C4-2B (cell line): ENCODE results near the gene DGKH.

Source experiments
- H3K27ac ChIP-seq: fragments of 450-650 bp; 2 replicates; pipeline ENCODE4 v1.5.1; 2017
- ZFX ChIP-seq: fragments of 450-650 bp; IDR thresholded peaks from 2 replicates; pipeline ENCODE4 v1.6.1; 2017
- TF ChIP-seq, protein P1 (sequence below): fragments of 450-650 bp; conservative IDR thresholded peaks from 2 replicates; pipeline ENCODE4 v1.5.1; 2017; ENCODE audit warnings: mild to moderate bottlenecking

DGKH gene

DNA sequence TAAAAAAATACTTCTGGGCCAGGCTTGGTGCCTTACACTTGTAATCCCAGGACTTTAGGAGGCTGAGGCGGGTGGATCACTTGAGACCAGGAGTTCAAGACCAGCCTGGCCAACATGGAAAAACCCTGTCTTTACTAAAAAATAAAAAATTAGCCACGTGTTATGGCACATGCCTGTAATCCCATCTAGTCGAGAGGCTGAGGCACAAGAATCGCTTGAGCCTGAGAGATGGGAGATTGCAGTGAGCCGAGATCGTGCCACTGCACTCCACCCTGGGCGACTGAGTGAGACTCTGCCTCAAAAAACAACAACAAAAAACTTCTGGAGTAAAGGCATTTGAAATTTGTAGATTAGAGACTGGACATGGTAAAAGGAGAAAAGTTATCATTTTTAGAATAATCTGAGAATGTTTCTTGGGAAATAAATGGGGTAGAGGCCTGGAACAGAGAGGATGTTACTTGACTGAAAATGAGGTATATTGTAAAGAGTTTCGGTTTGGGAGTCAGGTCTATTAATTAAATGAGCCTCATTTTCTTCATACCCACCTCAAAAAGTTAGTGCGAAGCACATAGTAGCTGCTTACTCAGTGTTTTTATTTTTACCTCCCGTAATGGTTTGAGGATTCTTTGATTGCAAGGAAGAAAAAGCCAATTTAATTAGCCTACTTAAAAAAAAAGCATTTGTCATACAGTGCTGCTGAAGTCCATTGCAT is 226.1 kb downstream of the DGKH start:
- no peak overlapping the region for H3K27ac ChIP-seq
- TF ChIP-seq, protein P1, sequence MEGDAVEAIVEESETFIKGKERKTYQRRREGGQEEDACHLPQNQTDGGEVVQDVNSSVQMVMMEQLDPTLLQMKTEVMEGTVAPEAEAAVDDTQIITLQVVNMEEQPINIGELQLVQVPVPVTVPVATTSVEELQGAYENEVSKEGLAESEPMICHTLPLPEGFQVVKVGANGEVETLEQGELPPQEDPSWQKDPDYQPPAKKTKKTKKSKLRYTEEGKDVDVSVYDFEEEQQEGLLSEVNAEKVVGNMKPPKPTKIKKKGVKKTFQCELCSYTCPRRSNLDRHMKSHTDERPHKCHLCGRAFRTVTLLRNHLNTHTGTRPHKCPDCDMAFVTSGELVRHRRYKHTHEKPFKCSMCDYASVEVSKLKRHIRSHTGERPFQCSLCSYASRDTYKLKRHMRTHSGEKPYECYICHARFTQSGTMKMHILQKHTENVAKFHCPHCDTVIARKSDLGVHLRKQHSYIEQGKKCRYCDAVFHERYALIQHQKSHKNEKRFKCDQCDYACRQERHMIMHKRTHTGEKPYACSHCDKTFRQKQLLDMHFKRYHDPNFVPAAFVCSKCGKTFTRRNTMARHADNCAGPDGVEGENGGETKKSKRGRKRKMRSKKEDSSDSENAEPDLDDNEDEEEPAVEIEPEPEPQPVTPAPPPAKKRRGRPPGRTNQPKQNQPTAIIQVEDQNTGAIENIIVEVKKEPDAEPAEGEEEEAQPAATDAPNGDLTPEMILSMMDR = no peak
- TF ChIP-seq ZFX = no peak

DNA sequence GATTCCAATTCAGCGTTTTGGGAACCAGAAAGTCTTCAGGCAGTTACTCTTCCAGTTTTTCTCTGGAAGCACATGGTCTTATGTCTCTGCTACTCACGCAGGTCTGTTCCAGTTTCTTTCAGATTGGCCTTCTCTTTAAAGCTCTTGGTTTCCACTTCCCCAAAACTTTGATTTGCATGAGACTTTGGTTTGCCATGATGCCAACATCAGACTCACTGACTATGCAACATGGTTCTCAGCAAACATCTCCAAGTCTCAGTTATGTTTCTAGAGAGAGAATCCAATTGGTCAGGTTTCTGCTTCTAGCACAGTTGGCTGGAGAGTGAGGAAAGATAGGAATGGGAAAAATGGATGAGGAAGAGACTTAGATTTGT is 226.6 kb downstream of the DGKH start:
- TF ChIP-seq, protein P1 = no peak
- no peak for TF ChIP-seq ZFX
- no peak overlapping the region for H3K27ac ChIP-seq

DNA sequence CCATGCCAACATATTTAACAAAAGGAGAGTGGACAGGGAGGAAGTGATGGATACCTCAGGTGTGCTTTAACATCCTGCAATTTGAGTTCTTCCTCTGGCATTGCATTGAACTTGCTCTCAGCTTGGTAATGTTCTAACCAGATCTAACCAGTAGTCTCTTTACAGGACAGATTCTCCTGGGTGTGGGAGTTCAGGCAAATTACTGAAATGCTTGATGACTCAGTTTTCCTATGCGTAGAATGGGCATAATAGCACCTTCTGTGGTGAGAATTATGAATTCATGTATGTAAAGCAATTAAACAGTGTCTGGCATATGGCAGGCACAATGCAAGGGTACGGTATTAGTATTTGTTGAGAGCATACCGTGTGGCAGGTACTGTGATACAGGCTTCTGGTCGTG is 227.1 kb downstream of the DGKH start:
- H3K27ac ChIP-seq = no peak overlapping the region
- TF ChIP-seq ZFX = no peak
- TF ChIP-seq, protein P1 = no peak

DNA sequence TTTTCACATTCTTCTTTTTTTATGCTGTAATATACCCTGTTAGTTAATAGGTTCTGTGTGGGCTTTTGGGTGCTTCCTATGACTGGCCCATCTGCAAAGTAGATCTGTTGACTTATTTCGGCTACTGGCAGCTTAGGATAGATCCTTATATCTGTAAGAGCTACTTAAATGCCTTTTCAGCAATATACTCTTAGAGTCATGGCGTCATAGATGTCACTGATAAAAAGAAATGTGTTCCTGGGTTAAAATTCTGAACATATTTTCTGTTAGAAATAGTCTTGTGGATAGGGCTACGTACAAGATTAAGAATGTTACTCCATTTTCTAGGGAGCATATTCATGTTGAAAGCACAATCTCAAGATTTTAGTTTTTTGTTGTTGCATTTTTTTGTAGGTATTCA is 228.2 kb downstream of the DGKH start:
- TF ChIP-seq ZFX = no peak
- TF ChIP-seq, protein P1 = no peak

DNA sequence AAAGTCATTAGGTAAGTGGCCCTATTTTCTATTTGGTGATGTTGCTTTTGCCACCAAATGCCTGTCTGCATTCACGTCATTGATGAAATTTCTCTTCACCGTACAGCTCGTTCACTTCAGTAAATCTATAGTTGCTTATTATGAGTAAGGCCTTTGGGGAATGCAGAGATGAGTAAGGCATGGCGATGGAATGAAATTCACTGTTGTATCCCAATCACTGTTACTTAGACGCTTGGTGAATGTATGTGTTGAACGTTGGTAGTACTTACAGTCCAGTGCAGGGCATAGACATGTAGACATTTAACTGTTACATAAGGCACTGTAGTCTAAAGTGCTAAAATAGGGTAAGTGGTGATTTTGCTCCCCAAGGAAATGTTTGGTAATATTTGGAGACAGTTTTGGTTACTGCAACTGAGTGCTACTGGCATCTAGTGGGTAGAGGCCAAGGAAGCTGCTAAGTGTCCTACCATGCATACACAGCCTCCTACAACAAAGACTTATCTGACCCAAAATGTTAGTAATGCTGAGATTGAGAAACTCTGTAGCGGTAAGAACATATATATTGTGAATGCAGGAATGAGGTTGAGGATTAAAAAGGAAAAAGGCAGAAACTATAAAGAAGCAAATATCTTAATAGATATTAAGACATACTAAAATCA is 229.3 kb downstream of the DGKH start:
- no peak overlapping the region for H3K27ac ChIP-seq
- TF ChIP-seq, protein P1 = no peak
- TF ChIP-seq ZFX = no peak

More for the DNA sequence above, 228.2 kb downstream of the DGKH start:
- H3K27ac ChIP-seq = no peak overlapping the region

DNA sequence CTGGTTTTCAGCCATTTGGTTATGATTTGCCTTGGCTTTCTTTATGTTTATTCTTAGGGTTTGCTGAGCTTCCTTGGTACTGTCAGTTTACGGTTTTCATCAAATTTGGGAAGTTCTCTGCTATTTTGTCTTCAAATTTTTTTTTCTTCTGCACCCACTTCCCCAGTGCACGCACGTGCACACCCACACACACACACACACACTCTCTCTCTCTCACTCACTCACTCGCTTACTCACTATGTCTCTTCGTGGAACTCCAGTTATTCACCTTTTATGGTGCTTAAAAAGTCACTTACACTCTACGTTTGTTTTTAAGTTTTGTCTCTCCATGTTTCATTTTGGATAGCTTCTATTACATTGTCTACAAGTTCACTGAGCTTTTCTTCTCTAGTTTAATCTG is 230.6 kb downstream of the DGKH start:
- no peak for TF ChIP-seq ZFX
- TF ChIP-seq, protein P1 = no peak
- no peak overlapping the region for H3K27ac ChIP-seq

DNA sequence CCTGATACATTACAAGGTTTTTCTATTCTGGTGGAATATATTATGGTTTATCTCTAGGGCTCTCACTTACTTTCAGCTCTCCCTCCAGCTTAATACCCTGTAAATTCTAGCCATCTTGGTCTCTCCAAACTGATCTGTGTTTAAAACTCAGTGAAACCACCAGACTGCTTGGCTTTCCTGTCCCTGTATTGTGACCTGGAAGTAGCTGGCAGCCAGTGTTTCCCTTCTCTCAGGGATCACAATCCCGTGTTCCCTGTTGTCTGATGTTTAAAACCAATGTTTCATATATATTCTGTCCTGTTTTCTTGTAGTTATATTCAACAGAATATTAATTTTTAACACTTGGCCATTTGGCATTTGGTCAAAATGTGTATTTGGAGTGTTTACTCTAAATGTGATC is 231.5 kb downstream of the DGKH start:
- no peak for TF ChIP-seq ZFX
- TF ChIP-seq, protein P1 = no peak
- H3K27ac ChIP-seq = no peak overlapping the region
